Pancreas (tissue), 10 donors: ENCODE measurements around the gene LNX2. TPM values are rescaled to one million over a fixed set of nuclear protein-coding genes. Genes with fewer than 3 reads are reported as not detected.

Experiments
- ATAC-seq, 4 donors: fragments of 200-7000 bp; cut with Tn5 transposase; one replicate each; pipeline versions ENCODE4 v1.8.0 to v1.9.1; 2020; ENCODE audit warnings: mild to moderate bottlenecking in 4 of 4, moderate library complexity in 4 of 4
- DNase-seq, 6 donors: peaks; one replicate each; pipeline ENCODE4 v3.0.0-alpha.2; 2020
- FAIRE-seq: peaks from 2 replicates; lab custom pipeline; 2012; peaks lifted over from hg19 to GRCh38; lab: Jason Lieb, UNC
- H3K27ac ChIP-seq, 4 donors: fragments of 200-600 bp; sonication (generic); 1 replicate in 3 of 4; 2 replicates in 1 of 4; pipeline versions ENCODE4 v1.5.0 to v1.8.0; 2020
- H3K27me3 ChIP-seq, 4 donors: fragments of 200-600 bp; one replicate each; pipeline ENCODE4 v1.8.0; 2021
- H3K36me3 ChIP-seq, 3 donors: fragments of 200-600 bp; sonication (generic) in 1 of 3; one replicate each; pipeline versions ENCODE4 v1.5.0 to v1.8.0; 2020 to 2021
- H3K4me1 ChIP-seq, 3 donors: fragments of 200-600 bp; one replicate each; pipeline ENCODE4 v1.8.0; 2021
- H3K4me3 ChIP-seq, 4 donors: fragments of 200-600 bp; sonication (generic) in 2 of 4; one replicate each; pipeline versions ENCODE4 v1.5.0 to v1.8.0; 2020 to 2021
- H3K9me3 ChIP-seq, 4 donors: fragments of 200-600 bp; one replicate each; pipeline ENCODE4 v1.8.0; 2021
- WGBS, 2 donors: extraction: QIAGEN DNeasy Blood & Tissue Kit; methylation state at CpG; one replicate each; pipeline ENCODE4 v1.1.7; 2013; 5-methylcytosine and 5-hydroxymethylcytosine counted together
- intact Hi-C, 3 donors: fragments of 100-400 bp; cut with DNase I; formaldehyde crosslinking; loops; one replicate each; pipeline versions ENCODE4 v1.11.1 to v1.14.2; 2022
- polyA plus RNA-seq, 2 donors: library from polyadenylated mRNA; stranded (reverse); fragments of 200-250 nt; gene quantifications; one replicate each; pipeline ENCODE4 v1.2.3, GENCODE V29; 2013
- total RNA-seq, 6 donors: library from RNA; stranded (reverse); fragmentation: NEBNext Ultra II Directional in 4 of 6; extraction: Animal tissue kit (Norgen Biotek cat#: 25700) in 4 of 6; gene quantifications; one replicate each; pipeline versions ENCODE4 v1.2.1 to v1.2.4, GENCODE V29; 2021 to 2023
- TF ChIP-seq, protein P1 (sequence below), 4 donors: fragments of 200-600 bp; sonication (generic) in 3 of 4; IDR thresholded peaks; one replicate each; pipeline versions ENCODE4 v1.5.0 to v1.8.0; 2021; ENCODE audit warnings: antibody characterized with exemption in 4 of 4
- donor health status: healthy with polysubstance abuse.
- donor health status: DM: no; HTN: no; CAD: no; lungs with moderate emphysema.
- donor health status: DM: no; HTN: no; CAD: no.
- donor health status: control.
- donor health status: control.
- donor health status: Bipolar disorder and iron deficiency.
- donor health status: DM: yes; HTN: yes; CAD: no.
- donor health status: DM: no; HTN: no; CAD: no.
- donor health status: DM: no; HTN: no; CAD: no.
- donor health status: DM: yes; HTN: yes; CAD: no.

Gene LNX2
- total and polyA plus RNA-seq, 8 donors = 4.9 to 18.9 (median 14.1) TPM

DNA sequence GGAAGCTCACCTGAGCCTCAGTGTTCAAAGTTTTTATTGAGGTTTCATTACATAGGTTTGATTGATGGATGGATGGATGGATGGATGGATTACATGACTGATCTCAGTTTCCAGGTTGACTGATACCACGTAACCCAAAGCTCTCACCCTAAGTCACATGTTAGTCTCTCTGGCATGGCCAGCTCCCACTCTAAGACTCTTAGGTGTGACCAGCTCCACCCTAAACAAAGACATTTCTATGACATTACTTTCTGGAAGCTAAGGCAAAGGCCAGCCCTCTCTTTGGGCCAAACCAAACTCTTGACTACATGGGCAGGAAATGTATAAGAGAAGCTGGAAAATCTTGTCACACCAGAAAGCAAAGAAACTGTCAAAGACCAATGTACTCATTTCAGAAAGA lies 30.0 kb upstream of the LNX2 start:
- no peak overlapping the region for H3K27ac ChIP-seq
- no peak for DNase-seq
- 100% methylated on average over 1 of the region's 1 CpG for WGBS, 2 donors
- H3K27me3 ChIP-seq = no peaks in the 10 kb centered on the region
- FAIRE-seq = no peak
- no peak overlapping the region for H3K4me3 ChIP-seq
- peaks cover 0 to 9% (median 4%) of the 10 kb centered on the region in 3 donors for H3K4me1 ChIP-seq
- intact Hi-C loops = no loop called here
- TF ChIP-seq, protein P1, sequence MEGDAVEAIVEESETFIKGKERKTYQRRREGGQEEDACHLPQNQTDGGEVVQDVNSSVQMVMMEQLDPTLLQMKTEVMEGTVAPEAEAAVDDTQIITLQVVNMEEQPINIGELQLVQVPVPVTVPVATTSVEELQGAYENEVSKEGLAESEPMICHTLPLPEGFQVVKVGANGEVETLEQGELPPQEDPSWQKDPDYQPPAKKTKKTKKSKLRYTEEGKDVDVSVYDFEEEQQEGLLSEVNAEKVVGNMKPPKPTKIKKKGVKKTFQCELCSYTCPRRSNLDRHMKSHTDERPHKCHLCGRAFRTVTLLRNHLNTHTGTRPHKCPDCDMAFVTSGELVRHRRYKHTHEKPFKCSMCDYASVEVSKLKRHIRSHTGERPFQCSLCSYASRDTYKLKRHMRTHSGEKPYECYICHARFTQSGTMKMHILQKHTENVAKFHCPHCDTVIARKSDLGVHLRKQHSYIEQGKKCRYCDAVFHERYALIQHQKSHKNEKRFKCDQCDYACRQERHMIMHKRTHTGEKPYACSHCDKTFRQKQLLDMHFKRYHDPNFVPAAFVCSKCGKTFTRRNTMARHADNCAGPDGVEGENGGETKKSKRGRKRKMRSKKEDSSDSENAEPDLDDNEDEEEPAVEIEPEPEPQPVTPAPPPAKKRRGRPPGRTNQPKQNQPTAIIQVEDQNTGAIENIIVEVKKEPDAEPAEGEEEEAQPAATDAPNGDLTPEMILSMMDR (IDR thresholded peaks at IDR 0.05) = no peak
- no peak for ATAC-seq
- H3K36me3 ChIP-seq = peaks cover 0 to 25% (median 16%) of the 10 kb centered on the region in 3 donors
- H3K9me3 ChIP-seq = peaks cover 0 to 3% (median 0%) of the 10 kb centered on the region in 4 donors

DNA sequence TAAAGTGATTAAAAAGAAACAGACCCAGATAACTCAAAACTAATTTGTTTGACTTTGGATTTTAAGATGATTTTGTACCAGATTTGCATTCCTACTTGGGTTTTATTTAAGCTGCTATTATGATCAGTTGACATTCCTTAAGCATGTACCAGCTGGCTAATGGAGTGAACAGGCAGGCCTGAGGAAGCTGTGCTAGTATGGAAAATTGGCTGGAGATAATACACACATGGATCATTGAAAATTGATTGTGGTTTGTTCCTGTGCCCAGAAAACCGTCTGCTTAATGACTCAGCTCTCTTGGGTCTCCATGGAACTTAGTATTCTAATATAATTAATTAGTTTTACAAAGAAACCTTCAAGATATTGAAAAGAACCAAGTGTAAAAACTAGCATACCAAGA lies 24.0 kb upstream of the LNX2 start:
- H3K9me3 ChIP-seq = peaks cover 0 to 2% (median 0%) of the 10 kb centered on the region in 4 donors
- peak; percentile 82 to 90 (median 89) for ATAC-seq
- FAIRE-seq = no peak
- peaks cover 0 to 7% (median 0%) of the 10 kb centered on the region in 3 donors for H3K36me3 ChIP-seq
- peaks cover 0 to 13% (median 12%) of the 10 kb centered on the region in 3 donors for H3K4me1 ChIP-seq
- TF ChIP-seq, protein P1 (IDR thresholded peaks at IDR 0.05) = no peak
- H3K27me3 ChIP-seq = no peaks in the 10 kb centered on the region
- H3K27ac ChIP-seq = no peak overlapping the region
- 0 to 4% methylated on average over 1 of the region's 1 CpG for WGBS, 2 donors
- intact Hi-C loops = no loop called here
- no peak for DNase-seq
- no peak overlapping the region for H3K4me3 ChIP-seq

DNA sequence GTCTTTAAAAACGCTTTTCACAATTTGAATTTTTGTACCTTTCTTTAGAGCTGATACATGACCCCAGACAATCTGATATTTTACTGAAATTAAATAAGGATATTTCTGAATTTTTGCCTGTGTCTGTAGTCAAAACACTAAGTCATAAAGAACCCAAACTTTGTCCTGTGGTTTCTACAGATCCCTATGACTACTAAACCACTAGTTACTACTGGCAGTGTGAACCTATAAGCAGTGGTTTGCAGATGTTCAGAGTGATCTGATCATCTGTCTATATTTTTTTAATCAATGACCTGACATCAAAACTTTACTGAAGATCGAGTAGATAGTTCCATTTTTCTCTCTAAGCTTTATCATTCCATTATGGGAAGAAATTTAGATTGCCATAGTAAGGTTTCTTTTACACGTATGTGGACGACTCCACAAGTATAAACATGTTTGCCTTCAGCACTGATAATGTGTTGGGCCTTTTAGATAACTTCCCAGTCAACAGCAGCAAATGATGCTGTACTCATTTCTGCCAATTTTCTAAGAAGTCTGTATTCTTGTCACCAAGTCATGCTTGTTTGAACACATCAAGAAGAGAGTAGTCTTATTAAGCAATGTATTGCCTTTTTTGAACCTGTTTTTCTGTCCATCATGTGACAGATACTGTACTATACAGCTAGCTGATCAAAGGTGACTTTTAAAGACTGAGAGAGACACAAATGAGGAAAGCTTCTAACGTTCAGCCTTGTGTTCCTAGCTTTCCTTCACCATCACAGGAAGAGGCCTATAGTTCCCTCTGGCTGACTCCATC lies 23.2 kb upstream of the LNX2 start:
- Histone ChIP-seq H3K4me3 (no peak overlapping the region), H3K27ac (no peak overlapping the region), H3K9me3 (no peaks in the 10 kb centered on the region), H3K4me1 (peaks cover 0 to 13% (median 12%) of the 10 kb centered on the region in 3 donors), H3K36me3 (no peaks in the 10 kb centered on the region), H3K27me3 (no peaks in the 10 kb centered on the region)
- intact Hi-C loops = no loop called here
- 55 to 57% methylated on average over 5 of the region's 5 CpGs for WGBS, 2 donors
- no peak for DNase-seq
- TF ChIP-seq, protein P1 (IDR thresholded peaks at IDR 0.05) = no peak
- ATAC-seq = peak in 2 of 4 donors; percentile 11 to 22
- FAIRE-seq = no peak

DNA sequence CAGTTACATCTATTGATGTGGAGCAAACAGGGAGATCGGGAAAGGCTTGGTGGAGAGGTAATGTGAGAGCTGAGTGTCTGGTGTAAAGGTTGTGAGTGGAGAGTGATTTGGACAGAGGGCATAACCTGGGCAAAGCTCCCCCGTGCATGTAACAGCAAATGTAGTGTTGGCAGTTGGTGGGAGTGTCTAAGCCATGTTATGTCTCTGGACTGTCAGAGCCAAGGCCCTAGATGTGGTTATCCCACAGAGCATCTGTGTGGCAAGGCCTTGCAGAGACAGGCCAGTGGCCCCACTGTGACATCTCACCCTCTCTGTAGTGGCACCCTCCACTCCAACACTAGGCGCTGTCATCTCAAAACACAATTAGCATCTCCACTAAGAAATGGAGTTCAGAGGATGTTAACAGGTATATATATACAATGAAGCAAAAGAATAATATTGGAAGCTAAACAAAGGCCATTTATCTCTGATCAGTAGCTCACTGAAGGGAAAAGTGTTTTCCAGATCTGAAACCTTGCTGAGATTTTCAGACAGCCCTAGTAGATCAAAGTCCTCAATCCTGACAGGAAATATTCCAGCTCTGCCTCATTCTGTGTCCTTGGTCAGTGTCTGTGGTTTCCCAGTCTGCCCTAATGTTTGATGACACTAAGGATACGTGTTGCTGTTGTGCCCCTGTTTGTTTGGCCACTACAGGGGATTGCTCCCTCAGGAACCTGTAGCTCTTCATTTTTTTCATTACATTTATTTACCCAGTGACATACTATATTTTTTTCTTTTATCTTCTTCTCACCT lies 21.6 kb upstream of the LNX2 start:
- TF ChIP-seq, protein P1 (IDR thresholded peaks at IDR 0.05) = no peak
- ATAC-seq (peak in 1 of 4 donors; percentile 35), DNase-seq (no peak), FAIRE-seq (no peak)
- Histone ChIP-seq H3K27ac (no peak overlapping the region), H3K27me3 (no peaks in the 10 kb centered on the region), H3K9me3 (no peaks in the 10 kb centered on the region), H3K36me3 (no peaks in the 10 kb centered on the region), H3K4me1 (peaks cover 0 to 13% (median 12%) of the 10 kb centered on the region in 3 donors), H3K4me3 (no peak overlapping the region)
- intact Hi-C loops = no loop called here
- WGBS, 2 donors = 84 to 91% methylated on average over 4 of the region's 4 CpGs
